Neuronal stem cell (in vitro differentiated cells): ENCODE results near the gene BBS9.

ENCODE experiments used
- DNase-seq: peaks from one replicate; pipeline ENCODE4 v3.0.0-alpha.2; 2013; ENCODE audit warnings: low spot score
- H2AFZ ChIP-seq: one replicate; pipeline ENCODE4 v1.6.1; 2013; ENCODE audit warnings: mild to moderate bottlenecking, low read length, inconsistent platforms
- H2AK5ac ChIP-seq: 2 replicates; pipeline ENCODE4 v1.6.1; 2013; ENCODE audit warnings: low read depth, mild to moderate bottlenecking, inconsistent platforms, low read length, moderate library complexity, mixed read lengths
- H2BK120ac ChIP-seq: 2 replicates; pipeline ENCODE4 v1.6.1; 2013; ENCODE audit warnings: low read depth, mild to moderate bottlenecking, inconsistent platforms, low read length, moderate library complexity, mixed read lengths
- H2BK12ac ChIP-seq: one replicate; pipeline ENCODE4 v1.6.1; 2013; ENCODE audit warnings: low read length, inconsistent platforms
- H2BK15ac ChIP-seq: 2 replicates; pipeline ENCODE4 v1.6.1; 2013; ENCODE audit warnings: mild to moderate bottlenecking, low read length, inconsistent platforms, mixed read lengths
- H2BK5ac ChIP-seq: one replicate; pipeline ENCODE4 v1.6.1; 2013; ENCODE audit warnings: inconsistent platforms, mild to moderate bottlenecking, low read length, moderate library complexity
- H3K14ac ChIP-seq: one replicate; pipeline ENCODE4 v1.6.1; 2013; ENCODE audit warnings: low read length, inconsistent platforms
- H3K18ac ChIP-seq: 2 replicates; pipeline ENCODE4 v1.6.1; 2013; ENCODE audit warnings: low read length, inconsistent platforms
- H3K23ac ChIP-seq: 2 replicates; pipeline ENCODE4 v1.6.1; 2013; ENCODE audit warnings: low read depth, mild to moderate bottlenecking, mixed read lengths, low read length, inconsistent platforms; ENCODE audit not compliant: poor library complexity
- H3K27ac ChIP-seq: replicated peaks from 3 replicates; pipeline ENCODE4 v1.5.1; 2013; ENCODE audit warnings: low read length, inconsistent platforms
- H3K27me3 ChIP-seq, 3 experiments: 2 replicates each; pipeline ENCODE4 v1.6.1; 2013; ENCODE audit warnings: low read length in 3 of 3, mild to moderate bottlenecking in 2 of 3, inconsistent platforms in 1 of 3, low read depth in 1 of 3, mixed read lengths in 1 of 3, moderate library complexity in 1 of 3; ENCODE audit not compliant: control insufficient read depth in 3 of 3, insufficient read depth in 3 of 3
- H3K36me3 ChIP-seq, 2 donors: replicated peaks in 1 of 2; 2 replicates each; pipeline ENCODE4 v1.6.1; 2013; ENCODE audit warnings: low read length in 2 of 2; ENCODE audit not compliant: control insufficient read depth in 2 of 2, insufficient read depth in 2 of 2
- H3K4ac ChIP-seq: 2 replicates; pipeline ENCODE4 v1.6.1; 2013; ENCODE audit warnings: inconsistent platforms, mild to moderate bottlenecking, low read length, moderate library complexity
- H3K4me1 ChIP-seq, 2 donors: 1 replicate in 1 of 2; 2 replicates in 1 of 2; pipeline ENCODE4 v1.6.1; 2013; ENCODE audit warnings: low read length in 2 of 2, low read depth in 1 of 2; ENCODE audit not compliant: control insufficient read depth in 2 of 2, insufficient read depth in 1 of 2
- H3K4me2 ChIP-seq: one replicate; pipeline ENCODE4 v1.6.1; 2013; ENCODE audit warnings: mild to moderate bottlenecking, low read length, inconsistent platforms; ENCODE audit not compliant: insufficient read depth, poor library complexity, severe bottlenecking
- H3K4me3 ChIP-seq, 2 donors: 2 replicates each; pipeline ENCODE4 v1.5.1; 2013; ENCODE audit warnings: low read length in 2 of 2, mild to moderate bottlenecking in 2 of 2, inconsistent platforms in 1 of 2, moderate library complexity in 1 of 2
- H3K79me1 ChIP-seq: one replicate; pipeline ENCODE4 v1.6.1; 2013; ENCODE audit warnings: low read depth, mild to moderate bottlenecking, inconsistent platforms, low read length, moderate library complexity
- H3K9ac ChIP-seq: one replicate; pipeline ENCODE4 v1.6.1; 2013; ENCODE audit warnings: mild to moderate bottlenecking, low read depth, low read length, inconsistent platforms; ENCODE audit not compliant: poor library complexity
- H3K9me3 ChIP-seq, 2 donors: replicated peaks in 1 of 2; 2 replicates each; pipeline versions ENCODE3 to v1.6.1; 2013; ENCODE audit warnings: low read length in 2 of 2, mild to moderate bottlenecking in 2 of 2, inconsistent platforms in 1 of 2, low read depth in 1 of 2, mixed read lengths in 1 of 2, moderate library complexity in 1 of 2; ENCODE audit not compliant: control insufficient read depth in 2 of 2, insufficient read depth in 1 of 2
- H4K8ac ChIP-seq: one replicate; pipeline ENCODE4 v1.6.1; 2013; ENCODE audit warnings: low read depth, mild to moderate bottlenecking, inconsistent platforms, low read length, moderate library complexity
- H4K91ac ChIP-seq: one replicate; pipeline ENCODE4 v1.6.1; 2013; ENCODE audit warnings: low read length, low read depth, mild to moderate bottlenecking, inconsistent platforms; ENCODE audit not compliant: poor library complexity
- WGBS, 2 donors: extraction: QIAGEN DNeasy Blood & Tissue Kit; methylation state at CpG; one replicate each; pipeline ENCODE4 v1.1.7; 2013; ENCODE audit warnings: missing lambda C conversion rate in 2 of 2, mixed read lengths in 1 of 2; ENCODE audit not compliant: insufficient read length in 2 of 2, insufficient replicate concordance in 1 of 2; ENCODE audit errors: extremely low coverage in 2 of 2; 5-methylcytosine and 5-hydroxymethylcytosine counted together

BBS9 gene

DNA sequence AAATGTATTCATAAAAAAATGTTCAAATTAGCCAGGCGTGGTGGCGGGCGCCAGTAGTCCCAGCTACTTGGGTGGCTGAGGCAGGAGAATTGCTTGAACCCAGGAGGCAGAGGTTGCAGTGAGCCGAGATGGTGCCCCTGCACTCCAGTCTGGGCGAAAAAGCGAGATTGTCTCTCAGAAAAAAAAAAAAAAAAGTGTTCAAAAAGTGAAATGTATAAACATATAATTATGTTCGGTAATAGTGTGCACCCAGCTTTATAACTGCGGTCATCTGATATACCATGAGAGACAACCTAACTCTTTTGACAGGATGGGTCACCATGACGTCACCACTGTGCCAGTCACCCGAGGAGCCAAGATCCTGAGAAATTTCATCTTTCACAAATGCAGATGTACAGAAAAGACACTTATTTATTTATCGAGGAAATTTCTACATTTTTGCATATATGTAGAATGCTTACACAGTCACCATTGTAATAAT, 19.6 kb upstream of the BBS9 start:
- H3K36me3 ChIP-seq = peaks cover 0 to 9% of the 10 kb centered on the region in 2 donors
- peak overlapping the region; percentile 48 for H3K4me2 ChIP-seq
- no peak overlapping the region for H3K18ac ChIP-seq
- H4K8ac ChIP-seq = no peak overlapping the region
- WGBS, 2 donors = no CpG with 5 or more reads among the region's 11 CpGs
- H3K9me3 ChIP-seq = no peaks in the 10 kb centered on the region
- H3K4me3 ChIP-seq = peak overlapping the region; percentile 51 to 92
- no peak overlapping the region for H3K9ac ChIP-seq
- H3K27me3 ChIP-seq = peaks cover 0 to 32% (median 0%) of the 10 kb centered on the region in 3 experiments
- H2BK120ac ChIP-seq = no peak overlapping the region
- no peak overlapping the region for H2BK15ac ChIP-seq
- H2BK5ac ChIP-seq = no peak overlapping the region
- peaks cover 4% of the 10 kb centered on the region for H3K79me1 ChIP-seq
- H4K91ac ChIP-seq = no peak overlapping the region
- H3K27ac ChIP-seq = no peak overlapping the region
- H2BK12ac ChIP-seq = no peak overlapping the region
- no peak for DNase-seq
- H2AFZ ChIP-seq = peak overlapping the region; percentile 97
- no peak overlapping the region for H3K14ac ChIP-seq
- H2AK5ac ChIP-seq = no peak overlapping the region
- H3K4ac ChIP-seq = no peak overlapping the region
- no peak overlapping the region for H3K23ac ChIP-seq
- peaks cover 0 to 5% of the 10 kb centered on the region in 2 donors for H3K4me1 ChIP-seq

DNA sequence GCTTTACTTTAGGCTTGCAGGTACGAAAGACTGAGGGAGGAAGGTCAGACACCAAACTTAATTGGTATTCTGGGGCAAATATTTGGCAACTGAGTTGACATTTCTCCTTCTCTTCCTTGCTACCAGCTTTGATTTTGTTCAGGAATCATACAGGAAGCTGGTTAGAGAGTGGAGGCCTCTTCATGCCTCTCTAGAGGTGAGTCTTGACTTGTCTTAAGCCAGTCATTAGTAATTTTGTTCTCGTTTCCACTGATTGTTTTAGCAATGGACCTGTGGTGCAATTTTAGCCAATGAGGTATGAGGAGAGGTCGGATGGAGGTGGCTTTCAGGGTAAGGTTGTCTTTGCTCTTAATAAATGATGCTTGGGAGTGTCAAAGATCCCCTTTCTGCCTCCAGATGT, 17.8 kb upstream of the BBS9 start:
- Histone ChIP-seq H3K18ac (no peak overlapping the region), H2BK120ac (no peak overlapping the region), H2BK5ac (no peak overlapping the region), H3K9ac (no peak overlapping the region), H4K8ac (no peak overlapping the region), H2AFZ (no peak overlapping the region), H3K4me1 (peaks cover 0 to 5% of the 10 kb centered on the region in 2 donors), H2BK12ac (no peak overlapping the region), H3K27me3 (peaks cover 0 to 32% (median 0%) of the 10 kb centered on the region in 3 experiments), H4K91ac (no peak overlapping the region), H2AK5ac (no peak overlapping the region), H3K23ac (no peak overlapping the region), H3K4me2 (no peak overlapping the region), H2BK15ac (no peak overlapping the region), H3K4me3 (no peak overlapping the region), H3K36me3 (no peaks in the 10 kb centered on the region), H3K9me3 (no peaks in the 10 kb centered on the region), H3K27ac (no peak overlapping the region), H3K4ac (no peak overlapping the region), H3K79me1 (peaks cover 4% of the 10 kb centered on the region), H3K14ac (no peak overlapping the region)
- no CpG with 5 or more reads among the region's 3 CpGs for WGBS, 2 donors
- DNase-seq = no peak

DNA sequence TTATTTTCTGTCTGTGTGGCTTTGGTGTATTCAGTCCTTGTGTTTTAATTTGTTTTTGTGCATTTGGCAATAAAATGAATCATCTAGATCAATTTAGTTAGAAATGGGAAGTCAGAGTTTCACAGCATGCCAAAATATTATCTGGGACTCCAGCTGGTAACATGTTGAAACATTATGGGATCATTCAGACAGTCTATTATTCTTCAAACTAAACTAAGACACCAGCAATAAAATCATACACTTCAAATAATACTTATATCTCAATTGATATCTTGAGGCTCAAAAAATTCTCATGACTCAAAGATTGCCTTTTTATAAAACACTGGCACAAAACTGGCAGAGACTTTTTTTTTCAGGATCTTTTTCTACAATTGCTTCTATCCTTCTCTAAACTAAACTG, 14.4 kb upstream of the BBS9 start:
- Histone ChIP-seq H2BK120ac (no peak overlapping the region), H3K27ac (no peak overlapping the region), H3K79me1 (no peaks in the 10 kb centered on the region)

DNA sequence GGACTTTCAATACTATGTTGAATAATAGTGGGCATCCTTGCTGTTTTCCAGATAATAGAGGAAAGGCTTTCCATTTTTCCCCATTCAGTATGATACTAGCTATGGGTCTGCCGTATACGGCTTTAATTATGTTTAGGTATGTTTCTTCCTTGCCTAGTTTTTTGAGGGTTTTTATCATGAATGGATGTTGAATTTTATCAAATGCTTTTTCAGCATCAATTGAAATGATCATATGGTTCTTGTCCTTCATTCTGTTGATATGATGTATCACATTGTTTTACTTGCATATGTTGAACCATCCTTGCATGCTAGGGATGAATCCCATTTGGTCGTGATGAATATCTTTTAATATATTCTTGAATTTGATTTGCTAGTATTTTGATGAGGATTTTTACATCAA, 11.0 kb upstream of the BBS9 start:
- no CpG with 5 or more reads among the region's 3 CpGs for WGBS, 2 donors
- Histone ChIP-seq H3K4me3 (no peak overlapping the region), H3K36me3 (no peaks in the 10 kb centered on the region)

More for the DNA sequence above, 14.4 kb upstream of the BBS9 start:
- Histone ChIP-seq H2BK5ac (no peak overlapping the region), H3K23ac (no peak overlapping the region), H3K9ac (no peak overlapping the region), H3K36me3 (no peaks in the 10 kb centered on the region), H2AFZ (no peak overlapping the region), H2BK12ac (no peak overlapping the region), H2AK5ac (no peak overlapping the region), H3K9me3 (no peaks in the 10 kb centered on the region), H4K8ac (no peak overlapping the region), H3K18ac (no peak overlapping the region), H3K14ac (no peak overlapping the region), H3K4me1 (no peaks in the 10 kb centered on the region), H3K4ac (no peak overlapping the region), H3K4me3 (no peak overlapping the region), H4K91ac (no peak overlapping the region), H3K4me2 (no peak overlapping the region), H3K27me3 (peaks cover 0 to 32% (median 0%) of the 10 kb centered on the region in 3 experiments), H2BK15ac (no peak overlapping the region)
- no peak for DNase-seq

More for the DNA sequence above, 11.0 kb upstream of the BBS9 start:
- H3K14ac ChIP-seq = no peak overlapping the region
- no peaks in the 10 kb centered on the region for H3K79me1 ChIP-seq
- no peak overlapping the region for H4K8ac ChIP-seq
- H3K9ac ChIP-seq = no peak overlapping the region
- no peak overlapping the region for H2BK120ac ChIP-seq
- no peaks in the 10 kb centered on the region for H3K4me1 ChIP-seq
- peaks cover 0 to under 1% (median 0%) of the 10 kb centered on the region in 3 experiments for H3K27me3 ChIP-seq
- H3K4me2 ChIP-seq = no peak overlapping the region
- H3K27ac ChIP-seq = no peak overlapping the region
- H3K4ac ChIP-seq = no peak overlapping the region
- H2AK5ac ChIP-seq = no peak overlapping the region
- H3K9me3 ChIP-seq = no peaks in the 10 kb centered on the region
- no peak overlapping the region for H3K23ac ChIP-seq
- H4K91ac ChIP-seq = no peak overlapping the region
- no peak overlapping the region for H2BK15ac ChIP-seq
- H2BK5ac ChIP-seq = no peak overlapping the region
- no peak overlapping the region for H2AFZ ChIP-seq
- H2BK12ac ChIP-seq = no peak overlapping the region
- DNase-seq = no peak
- no peak overlapping the region for H3K18ac ChIP-seq
